ENCODE measurements around the gene TEAD1. TPM values are rescaled to one million over a fixed set of nuclear protein-coding genes. Genes with fewer than 3 reads are reported as not detected.

Gene TEAD1
- total and polyA plus RNA-seq, 2 experiments from 2014 or later: 24.5 to 103 TPM

DNA sequence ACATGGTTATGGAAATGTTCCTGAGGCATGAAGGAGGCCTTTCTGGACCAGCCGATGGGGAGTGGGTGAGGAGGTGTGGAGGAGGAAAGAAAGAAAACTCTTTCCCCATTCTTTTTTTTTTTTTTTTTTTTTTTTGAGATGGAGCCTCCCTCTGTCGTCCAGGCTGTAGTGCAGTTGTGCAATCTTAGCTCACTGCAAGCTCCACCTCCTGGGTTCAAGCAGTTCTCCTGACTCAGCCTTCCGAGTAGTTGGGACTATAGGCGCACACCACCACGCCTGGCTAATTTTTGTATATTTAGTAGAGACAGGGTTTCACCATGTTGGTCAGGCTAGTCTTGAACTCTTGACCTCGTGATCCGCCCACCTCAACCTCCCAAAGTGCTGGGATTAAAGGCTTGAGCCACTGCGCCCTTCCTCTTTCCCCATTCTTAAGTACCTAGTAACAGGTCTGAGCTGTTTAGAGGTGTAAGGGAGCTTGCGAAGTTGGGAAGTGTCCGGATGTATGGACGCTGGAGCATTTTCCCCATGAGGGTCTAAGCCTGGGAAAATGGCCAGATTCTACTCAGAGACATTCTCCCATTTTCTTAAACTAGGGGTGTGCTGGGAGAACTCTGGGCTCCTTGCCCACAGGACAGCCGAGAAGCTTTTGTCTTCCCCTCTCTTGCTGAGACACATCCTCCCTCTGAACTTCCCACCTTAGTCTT lies 135.8 kb downstream of the TEAD1 start:
- H3K4me3 Mint-ChIP-seq: no peak overlapping the region
- no peak overlapping the region for H3K27ac ChIP-seq (ENCODE audit: low read depth)
- no peak for TF ChIP-seq STAT1 (IDR thresholded peaks at IDR 0.05; ENCODE audit: unreplicated experiment)
- TF ChIP-seq ZNF462 (CRISPR knock-in tag; IDR thresholded peaks at IDR 0.05): no peak
- no peak for TF ChIP-seq CREB1 (CRISPR knock-in tag; IDR thresholded peaks at IDR 0.05; ENCODE audit: low read depth)
- TF ChIP-seq ZNF114 (CRISPR knock-in tag; IDR thresholded peaks at IDR 0.05): no peak
- TF ChIP-seq, protein P1, sequence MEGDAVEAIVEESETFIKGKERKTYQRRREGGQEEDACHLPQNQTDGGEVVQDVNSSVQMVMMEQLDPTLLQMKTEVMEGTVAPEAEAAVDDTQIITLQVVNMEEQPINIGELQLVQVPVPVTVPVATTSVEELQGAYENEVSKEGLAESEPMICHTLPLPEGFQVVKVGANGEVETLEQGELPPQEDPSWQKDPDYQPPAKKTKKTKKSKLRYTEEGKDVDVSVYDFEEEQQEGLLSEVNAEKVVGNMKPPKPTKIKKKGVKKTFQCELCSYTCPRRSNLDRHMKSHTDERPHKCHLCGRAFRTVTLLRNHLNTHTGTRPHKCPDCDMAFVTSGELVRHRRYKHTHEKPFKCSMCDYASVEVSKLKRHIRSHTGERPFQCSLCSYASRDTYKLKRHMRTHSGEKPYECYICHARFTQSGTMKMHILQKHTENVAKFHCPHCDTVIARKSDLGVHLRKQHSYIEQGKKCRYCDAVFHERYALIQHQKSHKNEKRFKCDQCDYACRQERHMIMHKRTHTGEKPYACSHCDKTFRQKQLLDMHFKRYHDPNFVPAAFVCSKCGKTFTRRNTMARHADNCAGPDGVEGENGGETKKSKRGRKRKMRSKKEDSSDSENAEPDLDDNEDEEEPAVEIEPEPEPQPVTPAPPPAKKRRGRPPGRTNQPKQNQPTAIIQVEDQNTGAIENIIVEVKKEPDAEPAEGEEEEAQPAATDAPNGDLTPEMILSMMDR (conservative IDR thresholded peaks at IDR 0.05; ENCODE audit: low read depth in 2 of 2): no peak
- TF ChIP-seq, protein P2, sequence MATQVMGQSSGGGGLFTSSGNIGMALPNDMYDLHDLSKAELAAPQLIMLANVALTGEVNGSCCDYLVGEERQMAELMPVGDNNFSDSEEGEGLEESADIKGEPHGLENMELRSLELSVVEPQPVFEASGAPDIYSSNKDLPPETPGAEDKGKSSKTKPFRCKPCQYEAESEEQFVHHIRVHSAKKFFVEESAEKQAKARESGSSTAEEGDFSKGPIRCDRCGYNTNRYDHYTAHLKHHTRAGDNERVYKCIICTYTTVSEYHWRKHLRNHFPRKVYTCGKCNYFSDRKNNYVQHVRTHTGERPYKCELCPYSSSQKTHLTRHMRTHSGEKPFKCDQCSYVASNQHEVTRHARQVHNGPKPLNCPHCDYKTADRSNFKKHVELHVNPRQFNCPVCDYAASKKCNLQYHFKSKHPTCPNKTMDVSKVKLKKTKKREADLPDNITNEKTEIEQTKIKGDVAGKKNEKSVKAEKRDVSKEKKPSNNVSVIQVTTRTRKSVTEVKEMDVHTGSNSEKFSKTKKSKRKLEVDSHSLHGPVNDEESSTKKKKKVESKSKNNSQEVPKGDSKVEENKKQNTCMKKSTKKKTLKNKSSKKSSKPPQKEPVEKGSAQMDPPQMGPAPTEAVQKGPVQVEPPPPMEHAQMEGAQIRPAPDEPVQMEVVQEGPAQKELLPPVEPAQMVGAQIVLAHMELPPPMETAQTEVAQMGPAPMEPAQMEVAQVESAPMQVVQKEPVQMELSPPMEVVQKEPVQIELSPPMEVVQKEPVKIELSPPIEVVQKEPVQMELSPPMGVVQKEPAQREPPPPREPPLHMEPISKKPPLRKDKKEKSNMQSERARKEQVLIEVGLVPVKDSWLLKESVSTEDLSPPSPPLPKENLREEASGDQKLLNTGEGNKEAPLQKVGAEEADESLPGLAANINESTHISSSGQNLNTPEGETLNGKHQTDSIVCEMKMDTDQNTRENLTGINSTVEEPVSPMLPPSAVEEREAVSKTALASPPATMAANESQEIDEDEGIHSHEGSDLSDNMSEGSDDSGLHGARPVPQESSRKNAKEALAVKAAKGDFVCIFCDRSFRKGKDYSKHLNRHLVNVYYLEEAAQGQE (IDR thresholded peaks at IDR 0.05; ENCODE audit: unreplicated experiment): no peak
- no peak for TF ChIP-seq POLR2AphosphoS5 (IDR thresholded peaks at IDR 0.05; ENCODE audit: low read depth)
- H3K4me1 ChIP-seq (ENCODE audit: insufficient read depth): peaks cover 33% of the 10 kb centered on the region
- H3K4me2 ChIP-seq: no peak overlapping the region
- DNase-seq (ENCODE audit: low spot score): no peak
- H3F3A ChIP-seq (replicated peaks; ENCODE audit: low read depth): no peaks in the 10 kb centered on the region
- H3K79me2 ChIP-seq (replicated peaks; ENCODE audit: insufficient read depth): peaks cover 90% of the 10 kb centered on the region
- H3K4me1 Mint-ChIP-seq: peaks cover 74% of the 10 kb centered on the region
- peaks cover 8% of the 10 kb centered on the region for H3K27me3 Mint-ChIP-seq (ENCODE audit: insufficient read depth, low read depth, poor library complexity)
- ATAC-seq: no peak
- H3K27ac Mint-ChIP-seq: no peak overlapping the region
- no peak overlapping the region for H2AFZ ChIP-seq
- H3K4me3 ChIP-seq: no peak overlapping the region
- H3K9me3 Mint-ChIP-seq: no peaks in the 10 kb centered on the region
- peaks cover 8% of the 10 kb centered on the region; the same call in 1 of the 2 replicates for H3K9me2 ChIP-seq (ENCODE audit: insufficient read depth)
- H4K20me1 ChIP-seq (replicated peaks; ENCODE audit: insufficient read depth): peaks cover 7% of the 10 kb centered on the region; the same call in 1 of the 2 replicates
- no peaks in the 10 kb centered on the region for H3K36me3 ChIP-seq (ENCODE audit: insufficient read depth)
- no peaks in the 10 kb centered on the region for H3K27me3 ChIP-seq (ENCODE audit: insufficient read depth)
- H3K36me3 Mint-ChIP-seq (ENCODE audit: low read depth): no peaks in the 10 kb centered on the region
